KOPT-K1 (cell line): Measurements from ENCODE around the gene FAM168B.

Experiments used
- H3K27ac ChIP-seq: fragments of 200-600 bp; sonication (generic); 2 replicates; pipeline ENCODE4 v1.5.1; 2016; ENCODE audit warnings: antibody characterized with exemption, mild to moderate bottlenecking, low read depth, low read length; ENCODE audit not compliant: poor library complexity, severe bottlenecking
- H3K36me3 ChIP-seq: fragments of 200-600 bp; sonication (generic); 2 replicates; pipeline ENCODE4 v1.5.1; 2017; ENCODE audit warnings: antibody characterized with exemption, mild to moderate bottlenecking, low read length, moderate library complexity; ENCODE audit not compliant: insufficient read depth
- H3K9me3 ChIP-seq: fragments of 200-600 bp; sonication (generic); 2 replicates; pipeline ENCODE4 v1.5.1; 2017; ENCODE audit warnings: antibody characterized with exemption, low read length, mild to moderate bottlenecking; ENCODE audit not compliant: insufficient read depth, poor library complexity, severe bottlenecking

FAM168B gene

GRCh38 chr2:131033786-131034121 is 59.5 kb downstream of the FAM168B start:
- no peaks in the 10 kb centered on the region for H3K36me3 ChIP-seq
- no peak overlapping the region for H3K27ac ChIP-seq
- H3K9me3 ChIP-seq, result no peaks in the 10 kb centered on the region

GRCh38 chr2:131032393-131032836 is 60.8 kb downstream of the FAM168B start:
- H3K9me3 ChIP-seq, result peaks cover 11% of the 10 kb centered on the region
- H3K27ac ChIP-seq, result no peak overlapping the region
- H3K36me3 ChIP-seq, result no peaks in the 10 kb centered on the region

- H3K36me3 ChIP-seq, result no peaks in the 10 kb centered on the region
- H3K27ac ChIP-seq, result no peak overlapping the region
- H3K9me3 ChIP-seq, result peaks cover 16% of the 10 kb centered on the region
These were observed 61.4 kb downstream of the FAM168B start for GRCh38 chr2:131031875-131032274.

- Histone ChIP-seq H3K27ac (no peak overlapping the region), H3K36me3 (no peaks in the 10 kb centered on the region), H3K9me3 (peaks cover 17% of the 10 kb centered on the region)
These were observed 61.8 kb downstream of the FAM168B start for GRCh38 chr2:131031431-131031841.

- Histone ChIP-seq H3K27ac (no peak overlapping the region), H3K36me3 (no peaks in the 10 kb centered on the region), H3K9me3 (peaks cover 17% of the 10 kb centered on the region)
These were observed 62.7 kb downstream of the FAM168B start for GRCh38 chr2:131030478-131030971.

GRCh38 chr2:131029812-131030211 is 63.4 kb downstream of the FAM168B start:
- Histone ChIP-seq H3K9me3 (peaks cover 17% of the 10 kb centered on the region), H3K27ac (no peak overlapping the region)

GRCh38 chr2:131027566-131028528 is 65.4 kb downstream of the FAM168B start:
- no peak overlapping the region for H3K27ac ChIP-seq
- H3K9me3 ChIP-seq, result peaks cover 17% of the 10 kb centered on the region
- no peaks in the 10 kb centered on the region for H3K36me3 ChIP-seq

More at GRCh38 chr2:131029812-131030211, 63.4 kb downstream of the FAM168B start:
- H3K36me3 ChIP-seq, result no peaks in the 10 kb centered on the region

- H3K9me3 ChIP-seq, result peaks cover 17% of the 10 kb centered on the region
- H3K36me3 ChIP-seq, result no peaks in the 10 kb centered on the region
- H3K27ac ChIP-seq, result no peak overlapping the region
These were observed 66.3 kb downstream of the FAM168B start for GRCh38 chr2:131026919-131027318.

- Histone ChIP-seq H3K9me3 (peaks cover 17% of the 10 kb centered on the region), H3K36me3 (no peaks in the 10 kb centered on the region), H3K27ac (no peak overlapping the region)
These were observed 69.5 kb downstream of the FAM168B start for GRCh38 chr2:131023758-131024157.

- peaks cover 10% of the 10 kb centered on the region for H3K9me3 ChIP-seq
- H3K36me3 ChIP-seq, result no peaks in the 10 kb centered on the region
- no peak overlapping the region for H3K27ac ChIP-seq
These were observed 70.5 kb downstream of the FAM168B start for GRCh38 chr2:131022731-131023130.

- no peak overlapping the region for H3K27ac ChIP-seq
- no peaks in the 10 kb centered on the region for H3K9me3 ChIP-seq
- H3K36me3 ChIP-seq, result no peaks in the 10 kb centered on the region
These were observed 76.2 kb downstream of the FAM168B start for GRCh38 chr2:131016826-131017741.

- Histone ChIP-seq H3K27ac (no peak overlapping the region), H3K9me3 (no peaks in the 10 kb centered on the region), H3K36me3 (no peaks in the 10 kb centered on the region)
These were observed 77.5 kb downstream of the FAM168B start for GRCh38 chr2:131015764-131016163.

GRCh38 chr2:131014141-131014540 is 79.1 kb downstream of the FAM168B start:
- Histone ChIP-seq H3K9me3 (no peaks in the 10 kb centered on the region), H3K36me3 (no peaks in the 10 kb centered on the region), H3K27ac (no peak overlapping the region)

GRCh38 chr2:131011486-131011885 is 81.8 kb downstream of the FAM168B start:
- Histone ChIP-seq H3K9me3 (no peaks in the 10 kb centered on the region), H3K36me3 (no peaks in the 10 kb centered on the region), H3K27ac (no peak overlapping the region)

GRCh38 chr2:131010566-131010965 is 82.7 kb downstream of the FAM168B start:
- Histone ChIP-seq H3K27ac (no peak overlapping the region), H3K9me3 (no peaks in the 10 kb centered on the region), H3K36me3 (no peaks in the 10 kb centered on the region)
